ENCODE results near the gene SHISA3. TPM values are rescaled to one million over a fixed set of nuclear protein-coding genes. Genes with fewer than 3 reads are reported as not detected.

SHISA3 gene
- total RNA-seq, 2 donors from 2014 or later = 1.5 TPM

DNA sequence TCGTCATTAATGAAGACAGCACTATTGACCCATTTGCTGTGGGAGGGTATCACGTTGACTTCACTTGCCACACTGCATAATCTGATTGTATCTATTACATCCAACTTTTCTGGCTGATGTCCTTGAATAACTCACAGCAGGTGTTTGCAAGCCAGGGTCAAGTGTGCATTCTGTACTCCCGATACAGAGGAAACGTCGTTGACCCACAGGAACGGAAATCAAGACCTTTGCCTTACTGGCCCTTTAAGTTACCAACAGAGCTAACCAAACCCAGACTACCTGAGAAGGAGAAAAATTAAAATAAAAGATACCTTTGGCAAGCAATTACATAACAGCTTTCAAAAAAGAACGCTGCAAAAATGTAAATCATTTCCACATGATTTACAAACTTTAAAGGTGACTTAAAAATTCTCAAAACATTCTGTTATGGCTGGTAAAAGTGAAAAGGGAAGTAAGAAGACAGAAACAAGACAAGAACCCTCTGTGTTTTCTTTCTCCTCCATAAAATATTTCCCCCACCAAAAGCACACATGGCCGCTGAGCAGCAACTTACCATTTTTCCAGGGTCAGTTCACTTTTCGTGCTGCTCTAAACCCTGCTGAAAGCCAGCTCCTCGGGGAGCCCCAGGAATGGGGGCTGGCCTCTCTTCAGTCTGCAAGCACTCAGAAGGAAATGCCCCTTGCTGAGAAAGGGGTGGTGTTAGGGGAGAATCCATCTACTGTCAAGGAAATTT, 6.5 kb upstream of the SHISA3 start:
- intact Hi-C loops (cut with DNase I) = no loop called here
- DNase-seq (ENCODE audit: low spot score) = no peak

DNA sequence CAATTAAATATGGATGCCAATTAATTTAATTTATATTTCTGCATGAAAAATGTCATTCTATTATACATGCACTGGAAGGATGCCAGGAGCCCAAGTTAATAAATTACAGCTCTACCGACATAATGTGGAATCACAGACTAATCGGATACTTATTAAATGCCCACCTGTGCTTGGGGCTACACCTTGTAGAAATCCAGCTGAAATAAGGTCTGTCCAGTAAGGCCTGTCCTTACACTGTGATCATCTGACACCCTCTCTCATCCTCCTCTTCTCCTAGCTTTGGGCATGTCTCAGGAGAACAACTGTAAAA, 6.0 kb upstream of the SHISA3 start:
- intact Hi-C loops (cut with DNase I) = no loop called here
- no peak for DNase-seq (ENCODE audit: low spot score)

GRCh38 chr4:42391981-42392380, 5.3 kb upstream of the SHISA3 start:
- intact Hi-C loops (cut with DNase I) = no loop called here
- DNase-seq (ENCODE audit: low spot score) = no peak

DNA sequence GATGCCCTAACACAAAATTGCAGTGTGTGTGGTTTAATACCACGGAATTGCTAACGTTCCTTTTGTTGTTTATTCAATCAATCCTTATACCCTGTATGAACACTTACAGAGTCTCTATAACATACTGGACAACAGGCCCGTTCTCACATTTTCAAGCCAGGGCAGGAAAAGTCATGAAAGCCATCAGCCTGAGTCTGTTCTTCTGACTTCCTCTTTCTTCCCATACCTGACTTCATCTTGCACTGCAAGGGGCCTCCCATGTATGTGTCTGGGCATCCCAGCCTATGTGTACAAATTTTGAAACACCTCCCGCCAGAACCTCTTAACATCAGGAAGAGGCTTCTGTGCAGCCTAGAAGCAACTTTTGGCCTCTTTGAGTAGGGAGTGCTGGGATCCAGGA, 4.9 kb upstream of the SHISA3 start:
- intact Hi-C loops (cut with DNase I) = no loop called here
- DNase-seq (ENCODE audit: low spot score) = no peak

- intact Hi-C loops (cut with DNase I) = no loop called here
- no peak for DNase-seq (ENCODE audit: low spot score)
Measured at GRCh38 chr4:42395595-42395994, 1.7 kb upstream of the SHISA3 start.

GRCh38 chr4:42396361-42396751, 932 bp upstream of the SHISA3 start:
- intact Hi-C loops (cut with DNase I) = no loop called here

GRCh38 chr4:42397635-42398170, 415 bp downstream of the SHISA3 start:
- no peak for DNase-seq (ENCODE audit: low spot score)
- intact Hi-C loops (cut with DNase I) = no loop called here

More at GRCh38 chr4:42396361-42396751, 932 bp upstream of the SHISA3 start:
- DNase-seq (ENCODE audit: low spot score) = no peak

GRCh38 chr4:42398171-42398870, 1.0 kb downstream of the SHISA3 start:
- no peak for DNase-seq (ENCODE audit: low spot score)
- intact Hi-C loops (cut with DNase I) = no loop called here

- DNase-seq (ENCODE audit: low spot score) = no peak
- intact Hi-C loops (cut with DNase I) = no loop called here
Measured at GRCh38 chr4:42398871-42399331, 1.6 kb downstream of the SHISA3 start.

DNA sequence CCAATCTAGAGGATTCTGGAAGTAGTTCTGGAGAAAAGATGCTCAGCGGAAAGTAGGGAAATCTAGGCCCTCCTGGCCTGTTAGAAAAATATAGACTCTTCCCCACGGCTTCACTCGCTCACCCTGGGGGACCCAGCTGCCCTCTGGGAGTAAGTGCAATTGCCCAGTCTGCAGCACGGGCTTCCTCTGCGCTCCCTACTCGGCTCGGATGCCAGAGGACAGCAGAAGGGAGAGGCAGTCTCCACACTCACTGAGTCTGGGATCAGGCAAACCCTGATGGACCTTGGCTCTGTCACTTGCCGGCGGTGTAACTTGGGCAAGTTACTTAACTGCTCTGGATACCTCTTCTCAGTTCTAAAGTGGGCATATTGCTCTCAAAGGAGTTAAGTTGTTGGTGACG, 2.1 kb downstream of the SHISA3 start:
- DNase-seq (ENCODE audit: low spot score) = no peak
- intact Hi-C loops (cut with DNase I) = no loop called here

GRCh38 chr4:42401171-42401570, 3.9 kb downstream of the SHISA3 start:
- DNase-seq (ENCODE audit: low spot score) = no peak

GRCh38 chr4:42404001-42404400, 6.7 kb downstream of the SHISA3 start:
- DNase-seq (ENCODE audit: low spot score) = no peak
- intact Hi-C loops (cut with DNase I) = no loop called here

More at GRCh38 chr4:42401171-42401570, 3.9 kb downstream of the SHISA3 start:
- intact Hi-C loops (cut with DNase I) = no loop called here

DNA sequence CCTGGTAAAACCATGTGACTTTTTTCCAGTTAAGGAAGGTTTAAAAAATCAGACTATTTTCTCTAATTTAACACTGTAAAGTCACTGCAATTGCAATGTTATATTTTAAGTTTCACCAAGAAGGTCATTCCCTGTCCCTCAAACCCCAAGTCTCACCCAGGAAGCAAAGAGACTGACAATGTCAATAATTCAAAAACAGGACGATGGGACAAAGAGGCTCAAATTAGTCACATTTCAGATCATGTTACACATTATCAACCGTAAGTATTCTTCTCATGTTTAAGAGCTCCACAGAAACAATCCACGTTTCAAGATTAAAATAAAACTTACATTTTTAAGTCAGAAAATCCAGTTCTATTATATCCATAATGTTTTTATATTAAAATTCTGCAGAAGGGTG, 13.2 kb downstream of the SHISA3 start:
- intact Hi-C loops (cut with DNase I) = no loop called here
- no peak for DNase-seq (ENCODE audit: low spot score)

DNA sequence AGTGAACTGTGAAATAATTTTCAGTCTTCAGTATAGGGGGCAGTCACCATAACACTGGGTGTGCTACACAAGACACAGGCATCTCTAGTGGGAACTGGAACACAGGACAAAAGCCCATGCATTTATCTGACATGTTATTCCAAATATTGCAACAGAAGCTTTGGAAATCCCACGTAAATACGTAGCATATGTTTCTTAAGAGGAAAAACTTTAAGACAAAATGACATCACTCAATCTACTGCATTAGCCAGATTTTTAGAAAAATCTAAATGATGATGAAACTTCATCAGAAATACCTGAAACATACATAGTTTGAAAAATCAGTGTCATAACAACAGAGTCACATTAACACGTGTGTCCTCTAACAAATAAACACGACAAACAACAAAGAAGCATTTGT, 14.5 kb downstream of the SHISA3 start:
- intact Hi-C loops (cut with DNase I) = no loop called here
- DNase-seq (ENCODE audit: low spot score) = no peak

- intact Hi-C loops (cut with DNase I) = no loop called here
- no peak for DNase-seq (ENCODE audit: low spot score)
Measured at GRCh38 chr4:42412251-42412650, 15.0 kb downstream of the SHISA3 start.

DNA sequence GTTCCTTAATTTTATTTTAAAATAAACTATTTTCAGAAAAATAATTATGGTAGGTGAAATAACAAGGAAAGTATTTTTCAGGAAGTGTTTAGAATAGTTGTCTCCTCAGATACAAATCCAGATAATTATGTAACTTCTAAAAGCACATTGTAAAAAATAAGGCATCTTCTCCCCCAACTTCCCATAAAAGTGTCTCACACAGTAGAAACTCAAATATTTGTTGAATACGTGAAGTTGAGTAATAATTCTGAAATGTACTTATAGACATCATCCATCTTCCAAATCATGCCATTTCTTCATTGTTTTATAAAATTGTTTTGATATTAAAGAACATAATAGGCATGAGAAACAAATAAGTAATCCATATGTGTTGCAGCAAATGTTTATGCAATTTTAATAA, 18.0 kb downstream of the SHISA3 start:
- intact Hi-C loops (cut with DNase I) = no loop called here
- DNase-seq (ENCODE audit: low spot score) = no peak

DNA sequence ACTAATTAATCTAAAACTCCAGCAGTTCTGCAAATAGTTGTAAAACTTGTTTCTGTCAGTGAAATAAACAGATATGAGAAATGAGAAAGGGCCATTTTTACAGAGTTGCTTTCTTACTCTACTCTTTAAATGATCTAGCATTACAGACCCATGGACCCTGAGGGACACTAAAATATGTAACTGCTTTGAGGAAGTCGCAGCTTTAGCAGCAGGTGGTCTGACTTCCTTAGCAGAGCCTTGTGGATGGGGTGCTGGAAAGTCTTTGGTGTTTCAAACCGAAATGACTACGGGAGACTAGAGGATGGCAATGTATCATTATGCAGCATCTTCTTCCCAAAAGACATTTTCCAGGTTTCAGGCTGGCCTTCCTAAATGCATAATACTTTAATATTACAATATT, 18.7 kb downstream of the SHISA3 start:
- intact Hi-C loops (cut with DNase I) = no loop called here
- no peak for DNase-seq (ENCODE audit: low spot score)

DNA sequence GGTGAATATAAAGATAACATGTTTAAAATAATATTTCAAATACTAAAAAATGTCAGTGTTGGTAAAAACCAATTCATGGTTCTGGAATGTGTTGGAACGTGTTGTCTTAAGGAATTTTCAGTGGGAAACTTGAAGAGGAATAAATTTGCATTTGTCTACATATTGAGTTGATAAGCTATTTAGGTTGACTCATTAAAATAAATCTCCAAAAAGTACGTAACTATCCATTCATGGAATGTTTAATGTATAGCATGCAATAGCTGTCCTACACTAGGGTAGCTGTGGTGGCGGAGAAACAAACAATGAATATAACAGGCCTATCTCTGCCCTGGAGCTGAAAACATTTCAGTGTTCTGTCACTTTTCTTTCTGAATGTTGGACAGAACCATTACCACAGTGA, 20.3 kb downstream of the SHISA3 start:
- intact Hi-C loops (cut with DNase I) = no loop called here
- no peak for DNase-seq (ENCODE audit: low spot score)

DNA sequence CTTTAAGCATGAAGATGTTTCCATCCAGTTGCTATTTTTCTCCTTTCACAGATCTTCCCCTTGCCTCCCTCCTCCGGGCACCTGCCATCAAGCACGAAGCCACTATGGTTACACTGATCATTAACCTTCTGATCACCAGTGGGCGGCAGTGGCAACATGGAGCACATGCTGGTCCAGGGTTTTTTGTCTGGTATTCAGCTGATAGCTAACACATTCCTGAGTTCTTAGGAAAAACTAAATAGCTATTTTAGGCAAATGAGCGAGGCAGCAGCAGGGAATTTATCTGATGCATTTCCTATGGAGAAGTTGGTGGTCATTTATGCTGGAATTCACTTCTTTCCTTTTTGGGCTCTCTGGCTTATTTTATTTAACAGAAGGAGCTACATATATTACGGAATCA, 22.9 kb downstream of the SHISA3 start:
- intact Hi-C loops (cut with DNase I) = no loop called here
- DNase-seq (ENCODE audit: low spot score) = no peak

GRCh38 chr4:42425146-42426065, 28.1 kb downstream of the SHISA3 start:
- intact Hi-C loops (cut with DNase I) = no loop called here
- no peak for DNase-seq (ENCODE audit: low spot score)
